Measurements from ENCODE around the gene PHC2. TPM values are rescaled to one million over a fixed set of nuclear protein-coding genes. Genes with fewer than 3 reads are reported as not detected.
"Not testable (repeated sequence)": the region's sequence is repeated elsewhere in the genome, so short reads cannot be mapped to it uniquely, and the experiment has no call there.

The PHC2 gene
- total RNA-seq, 1 donor from 2014 or later: 91.5 TPM

DNA sequence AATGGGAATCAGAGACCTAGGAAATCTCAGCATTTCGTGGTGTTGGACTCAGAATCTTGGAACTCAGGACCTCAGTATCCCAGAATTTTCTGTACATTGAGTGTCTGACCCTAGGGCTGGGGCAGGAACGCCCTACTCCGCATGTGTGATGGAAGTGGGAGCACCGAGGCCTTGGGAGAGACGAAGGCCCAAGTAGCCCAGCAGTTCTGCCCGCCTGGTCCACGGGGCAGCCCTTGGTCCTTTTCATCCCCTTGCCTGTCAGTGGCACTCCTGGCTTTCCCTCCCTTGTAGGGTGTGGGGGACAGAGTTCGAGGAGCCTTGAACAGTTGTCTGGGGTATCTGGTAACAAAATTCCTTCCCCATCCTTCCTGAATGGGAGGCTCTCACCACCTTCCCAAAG lies 120.2 kb downstream of the PHC2 start:
- peaks cover 6% of the 10 kb centered on the region for H3K36me3 Mint-ChIP-seq (ENCODE audit: low read depth)
- H3K27me3 Mint-ChIP-seq (ENCODE audit: low read depth): no peaks in the 10 kb centered on the region
- H3K27ac Mint-ChIP-seq (ENCODE audit: unreplicated experiment): no peak overlapping the region
- no peaks in the 10 kb centered on the region for H3K9me3 Mint-ChIP-seq (ENCODE audit: low read depth)
- DNase-seq (ENCODE audit: low spot score): peak; percentile 75
- TF ChIP-seq, protein P1, sequence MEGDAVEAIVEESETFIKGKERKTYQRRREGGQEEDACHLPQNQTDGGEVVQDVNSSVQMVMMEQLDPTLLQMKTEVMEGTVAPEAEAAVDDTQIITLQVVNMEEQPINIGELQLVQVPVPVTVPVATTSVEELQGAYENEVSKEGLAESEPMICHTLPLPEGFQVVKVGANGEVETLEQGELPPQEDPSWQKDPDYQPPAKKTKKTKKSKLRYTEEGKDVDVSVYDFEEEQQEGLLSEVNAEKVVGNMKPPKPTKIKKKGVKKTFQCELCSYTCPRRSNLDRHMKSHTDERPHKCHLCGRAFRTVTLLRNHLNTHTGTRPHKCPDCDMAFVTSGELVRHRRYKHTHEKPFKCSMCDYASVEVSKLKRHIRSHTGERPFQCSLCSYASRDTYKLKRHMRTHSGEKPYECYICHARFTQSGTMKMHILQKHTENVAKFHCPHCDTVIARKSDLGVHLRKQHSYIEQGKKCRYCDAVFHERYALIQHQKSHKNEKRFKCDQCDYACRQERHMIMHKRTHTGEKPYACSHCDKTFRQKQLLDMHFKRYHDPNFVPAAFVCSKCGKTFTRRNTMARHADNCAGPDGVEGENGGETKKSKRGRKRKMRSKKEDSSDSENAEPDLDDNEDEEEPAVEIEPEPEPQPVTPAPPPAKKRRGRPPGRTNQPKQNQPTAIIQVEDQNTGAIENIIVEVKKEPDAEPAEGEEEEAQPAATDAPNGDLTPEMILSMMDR (IDR thresholded peaks at IDR 0.05): no peak
- peaks cover 6% of the 10 kb centered on the region for H3K4me1 Mint-ChIP-seq (ENCODE audit: low read depth)
- H3K4me3 Mint-ChIP-seq (ENCODE audit: unreplicated experiment): no peak overlapping the region

DNA sequence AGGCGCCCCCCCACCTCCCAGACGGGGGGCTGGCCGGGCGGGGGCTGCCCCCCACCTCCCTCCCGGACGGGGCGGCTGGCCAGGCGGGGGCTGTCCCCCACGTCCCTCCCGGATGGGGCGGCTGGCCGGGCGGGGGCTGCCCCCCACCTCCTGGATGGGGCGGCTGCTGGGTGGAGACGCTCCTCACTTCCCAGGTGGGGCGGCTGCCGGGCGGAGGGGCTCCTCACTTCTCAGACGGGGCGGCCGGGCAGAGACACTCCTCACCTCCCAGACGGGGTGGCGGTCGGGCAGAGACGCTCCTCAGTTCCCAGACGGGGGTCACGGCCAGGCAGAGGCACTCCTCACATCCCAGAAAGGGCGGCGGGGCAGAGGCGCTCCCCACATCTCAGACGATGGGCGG lies 121.5 kb downstream of the PHC2 start:
- not testable (repeated sequence) for H3K4me1 Mint-ChIP-seq (ENCODE audit: low read depth); H3K4me3 Mint-ChIP-seq (ENCODE audit: unreplicated experiment); H3K27ac Mint-ChIP-seq (ENCODE audit: unreplicated experiment); H3K9me3 Mint-ChIP-seq (ENCODE audit: low read depth); H3K27me3 Mint-ChIP-seq (ENCODE audit: low read depth); H3K36me3 Mint-ChIP-seq (ENCODE audit: low read depth)
- peak; percentile 82 for DNase-seq (ENCODE audit: low spot score)

- TF ChIP-seq, protein P1 (IDR thresholded peaks at IDR 0.05): no peak
- peaks cover 7% of the 10 kb centered on the region for H3K4me1 Mint-ChIP-seq (ENCODE audit: low read depth)
Observed at GRCh38 chr1:33307494-33307864, 123.4 kb downstream of the PHC2 start.

DNA sequence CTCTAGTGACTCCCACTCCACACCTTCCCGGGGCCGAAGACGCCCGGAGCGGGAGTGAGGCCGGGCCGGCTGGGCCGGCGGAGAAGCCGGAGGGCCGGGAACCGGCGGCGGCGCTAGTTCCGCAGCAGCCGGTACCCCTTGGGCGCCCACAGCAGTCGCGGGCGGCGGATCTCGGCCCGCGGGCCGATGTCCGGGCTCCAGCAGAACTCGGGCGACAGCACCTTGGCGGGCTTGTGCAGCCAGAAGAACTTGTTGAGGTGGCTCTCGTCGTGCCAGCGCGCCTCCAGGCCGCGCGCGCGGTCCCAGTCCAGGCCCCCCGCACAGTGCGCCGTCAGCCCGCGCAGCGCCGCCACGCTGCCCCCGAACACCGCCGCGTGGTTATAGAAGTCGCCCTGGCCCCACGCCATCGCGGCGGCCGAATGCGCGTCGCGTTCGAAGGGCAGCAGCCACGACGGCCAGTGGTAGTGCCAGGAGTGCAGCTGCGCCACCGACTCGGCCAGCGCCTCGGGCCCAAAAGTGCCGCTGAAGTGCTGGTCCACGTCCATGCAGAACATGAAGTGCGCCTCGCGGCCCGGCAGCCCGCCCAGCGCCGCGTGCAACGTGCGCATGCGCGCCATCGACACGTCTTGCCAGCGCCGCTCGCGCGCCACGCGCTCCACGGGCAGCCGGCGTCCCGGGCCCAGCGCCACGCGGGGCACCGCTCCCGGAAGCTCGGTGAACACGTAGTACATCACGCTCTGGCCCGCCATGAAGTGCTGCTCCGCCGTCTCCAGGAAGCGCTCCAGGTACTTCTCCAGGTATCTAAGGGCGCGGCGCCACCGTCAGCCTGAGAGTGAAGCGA lies 124.0 kb downstream of the PHC2 start:
- no peak overlapping the region for H3K27ac Mint-ChIP-seq (ENCODE audit: unreplicated experiment)
- H3K36me3 Mint-ChIP-seq (ENCODE audit: low read depth): peaks cover 5% of the 10 kb centered on the region
- no peak overlapping the region for H3K4me3 Mint-ChIP-seq (ENCODE audit: unreplicated experiment)
- no peaks in the 10 kb centered on the region for H3K9me3 Mint-ChIP-seq (ENCODE audit: low read depth)
- H3K27me3 Mint-ChIP-seq (ENCODE audit: low read depth): no peaks in the 10 kb centered on the region
- no peak for DNase-seq (ENCODE audit: low spot score)
- H3K4me1 Mint-ChIP-seq (ENCODE audit: low read depth): peaks cover 7% of the 10 kb centered on the region
- TF ChIP-seq, protein P1 (IDR thresholded peaks at IDR 0.05): no peak

More at GRCh38 chr1:33307494-33307864, 123.4 kb downstream of the PHC2 start:
- H3K4me3 Mint-ChIP-seq (ENCODE audit: unreplicated experiment): no peak overlapping the region
- H3K27me3 Mint-ChIP-seq (ENCODE audit: low read depth): no peaks in the 10 kb centered on the region
- peaks cover 4% of the 10 kb centered on the region for H3K36me3 Mint-ChIP-seq (ENCODE audit: low read depth)
- no peak for DNase-seq (ENCODE audit: low spot score)
- H3K9me3 Mint-ChIP-seq (ENCODE audit: low read depth): no peaks in the 10 kb centered on the region
- no peak overlapping the region for H3K27ac Mint-ChIP-seq (ENCODE audit: unreplicated experiment)

DNA sequence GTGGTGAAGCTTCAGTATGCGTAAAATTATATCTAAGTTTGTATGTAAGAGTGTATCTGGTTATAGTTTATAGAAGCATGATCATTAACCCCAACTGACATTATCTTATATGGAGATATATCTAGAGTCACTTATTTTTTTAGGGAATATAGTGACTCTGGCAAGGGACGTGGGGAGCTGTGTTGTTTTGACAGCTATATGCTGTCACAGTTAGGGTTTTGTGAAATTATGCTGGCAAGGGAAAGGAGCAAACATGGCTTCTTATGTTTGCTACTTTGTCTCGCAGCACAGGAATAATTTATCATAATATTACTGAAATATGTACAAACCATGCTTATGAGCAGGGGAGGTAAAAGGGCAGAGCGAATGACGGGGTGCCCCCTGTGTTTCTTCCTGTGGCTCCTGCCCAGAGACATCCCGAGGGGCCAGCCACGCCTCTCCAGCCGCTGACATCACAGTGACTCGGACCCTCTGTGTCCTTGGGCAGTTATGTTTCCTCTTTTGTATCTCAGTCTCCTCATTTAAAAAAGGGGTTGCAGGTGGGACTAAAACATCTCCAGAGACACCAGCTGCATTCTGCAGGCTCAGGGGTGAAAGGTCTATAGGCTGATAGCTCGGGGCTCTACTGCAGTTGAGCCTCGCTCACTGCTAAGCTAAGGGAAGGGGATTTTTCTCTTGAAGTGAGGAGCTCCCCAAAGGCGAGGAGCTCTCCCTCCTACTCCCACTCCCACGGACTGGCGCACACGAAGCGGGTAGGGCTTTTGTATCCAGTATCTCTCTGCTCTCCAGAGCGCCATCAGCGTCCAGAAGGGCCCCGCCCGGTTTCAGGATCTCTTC lies 124.9 kb downstream of the PHC2 start:
- Mint-ChIP-seq H3K4me3 (ENCODE audit: unreplicated experiment) (no peak overlapping the region), H3K27ac (ENCODE audit: unreplicated experiment) (no peak overlapping the region), H3K27me3 (ENCODE audit: low read depth) (no peaks in the 10 kb centered on the region), H3K36me3 (ENCODE audit: low read depth) (peaks cover 2% of the 10 kb centered on the region), H3K4me1 (ENCODE audit: low read depth) (peaks cover 8% of the 10 kb centered on the region), H3K9me3 (ENCODE audit: low read depth) (no peaks in the 10 kb centered on the region)
- no peak for DNase-seq (ENCODE audit: low spot score)
- TF ChIP-seq, protein P1 (IDR thresholded peaks at IDR 0.05): no peak

Measured in chondrocyte (in vitro differentiated cells).